WTC11 (cell line): ENCODE measurements around the gene CLDN6.

ENCODE experiments used
- ATF1 ChIP-seq: sonication (generic); formaldehyde crosslinking; IDR thresholded peaks from 2 replicates; pipeline ENCODE4 v1.8.1; 2023; ENCODE audit warnings: mild to moderate bottlenecking, moderate library complexity, missing genetic modification reagents
- CREB1 ChIP-seq: sonication (generic); formaldehyde crosslinking; IDR thresholded peaks from 2 replicates; pipeline ENCODE4 v1.8.0; 2023; ENCODE audit warnings: mild to moderate bottlenecking, missing genetic modification reagents
- ESRRA ChIP-seq: sonication (generic); formaldehyde crosslinking; IDR thresholded peaks from 2 replicates; pipeline ENCODE4 v1.8.1; 2022; ENCODE audit warnings: mild to moderate bottlenecking, missing genetic modification reagents, borderline replicate concordance
- PRRX2 ChIP-seq: fragments of 250-450 bp; sonication (Bioruptor Pico); IDR thresholded peaks from 2 replicates; pipeline ENCODE4 v1.8.0; 2021; ENCODE audit warnings: mild to moderate bottlenecking
- RELA ChIP-seq: sonication (generic); formaldehyde crosslinking; IDR thresholded peaks from 2 replicates; pipeline ENCODE4 v1.8.1; 2022; ENCODE audit warnings: missing genetic modification reagents, mild to moderate bottlenecking, borderline replicate concordance
- SMAD3 ChIP-seq: sonication (generic); formaldehyde crosslinking; IDR thresholded peaks from 2 replicates; pipeline ENCODE4 v1.8.0; 2022; ENCODE audit warnings: missing genetic modification reagents, mild to moderate bottlenecking, borderline replicate concordance
- TCF7 ChIP-seq: sonication (generic); formaldehyde crosslinking; IDR thresholded peaks from 2 replicates; pipeline ENCODE4 v1.8.0; 2022; ENCODE audit warnings: mild to moderate bottlenecking, low read depth, missing genetic modification reagents, moderate library complexity
- TEAD4 ChIP-seq: sonication (generic); formaldehyde crosslinking; IDR thresholded peaks from 2 replicates; pipeline ENCODE4 v1.8.0; 2022; ENCODE audit warnings: mild to moderate bottlenecking, missing genetic modification reagents
- TF ChIP-seq, protein P1 (sequence below): fragments of 200-600 bp; IDR thresholded peaks from 2 replicates; pipeline ENCODE4 v1.8.0; 2022; ENCODE audit warnings: antibody characterized with exemption
- TF ChIP-seq, protein P2 (sequence below): sonication (generic); formaldehyde crosslinking; IDR thresholded peaks from 2 replicates; pipeline ENCODE4 v1.8.0; 2022; ENCODE audit warnings: mild to moderate bottlenecking, missing genetic modification reagents
- TF ChIP-seq, protein P3 (sequence below): sonication (generic); formaldehyde crosslinking; IDR thresholded peaks from 2 replicates; pipeline ENCODE4 v1.8.1; 2023; ENCODE audit warnings: mild to moderate bottlenecking, missing genetic modification reagents, moderate library complexity
- TF ChIP-seq, protein P4 (sequence below): sonication (generic); formaldehyde crosslinking; conservative IDR thresholded peaks from 2 replicates; pipeline ENCODE4 v1.8.1; 2022; ENCODE audit warnings: mild to moderate bottlenecking, missing genetic modification reagents

DNA sequence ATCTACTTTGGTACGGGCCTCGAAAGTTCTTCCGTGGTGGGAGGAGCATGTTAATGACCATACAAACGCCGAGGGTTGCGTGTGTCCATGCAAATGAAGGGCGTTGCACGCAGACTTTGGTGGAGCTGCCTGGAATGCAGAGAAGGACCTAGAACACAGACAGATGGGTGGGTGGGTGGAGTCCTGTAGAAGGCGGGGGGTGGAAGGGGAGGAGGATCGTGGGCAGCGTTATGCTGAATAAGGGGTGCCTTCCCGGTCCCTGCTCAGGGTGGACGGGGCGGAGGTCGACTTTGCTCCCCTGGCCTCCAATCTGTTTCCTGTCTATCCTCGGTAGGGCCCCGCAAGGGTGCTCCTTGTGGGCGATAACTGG is 49.6 kb downstream of the CLDN6 start:
- TF ChIP-seq, protein P1, sequence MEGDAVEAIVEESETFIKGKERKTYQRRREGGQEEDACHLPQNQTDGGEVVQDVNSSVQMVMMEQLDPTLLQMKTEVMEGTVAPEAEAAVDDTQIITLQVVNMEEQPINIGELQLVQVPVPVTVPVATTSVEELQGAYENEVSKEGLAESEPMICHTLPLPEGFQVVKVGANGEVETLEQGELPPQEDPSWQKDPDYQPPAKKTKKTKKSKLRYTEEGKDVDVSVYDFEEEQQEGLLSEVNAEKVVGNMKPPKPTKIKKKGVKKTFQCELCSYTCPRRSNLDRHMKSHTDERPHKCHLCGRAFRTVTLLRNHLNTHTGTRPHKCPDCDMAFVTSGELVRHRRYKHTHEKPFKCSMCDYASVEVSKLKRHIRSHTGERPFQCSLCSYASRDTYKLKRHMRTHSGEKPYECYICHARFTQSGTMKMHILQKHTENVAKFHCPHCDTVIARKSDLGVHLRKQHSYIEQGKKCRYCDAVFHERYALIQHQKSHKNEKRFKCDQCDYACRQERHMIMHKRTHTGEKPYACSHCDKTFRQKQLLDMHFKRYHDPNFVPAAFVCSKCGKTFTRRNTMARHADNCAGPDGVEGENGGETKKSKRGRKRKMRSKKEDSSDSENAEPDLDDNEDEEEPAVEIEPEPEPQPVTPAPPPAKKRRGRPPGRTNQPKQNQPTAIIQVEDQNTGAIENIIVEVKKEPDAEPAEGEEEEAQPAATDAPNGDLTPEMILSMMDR: no peak
- TF ChIP-seq, protein P2, sequence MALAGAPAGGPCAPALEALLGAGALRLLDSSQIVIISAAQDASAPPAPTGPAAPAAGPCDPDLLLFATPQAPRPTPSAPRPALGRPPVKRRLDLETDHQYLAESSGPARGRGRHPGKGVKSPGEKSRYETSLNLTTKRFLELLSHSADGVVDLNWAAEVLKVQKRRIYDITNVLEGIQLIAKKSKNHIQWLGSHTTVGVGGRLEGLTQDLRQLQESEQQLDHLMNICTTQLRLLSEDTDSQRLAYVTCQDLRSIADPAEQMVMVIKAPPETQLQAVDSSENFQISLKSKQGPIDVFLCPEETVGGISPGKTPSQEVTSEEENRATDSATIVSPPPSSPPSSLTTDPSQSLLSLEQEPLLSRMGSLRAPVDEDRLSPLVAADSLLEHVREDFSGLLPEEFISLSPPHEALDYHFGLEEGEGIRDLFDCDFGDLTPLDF (CRISPR knock-in tag): no peak
- TF ChIP-seq PRRX2 (CRISPR knock-in tag) (no peak), TCF7 (CRISPR knock-in tag) (no peak), SMAD3 (CRISPR knock-in tag) (no peak), TEAD4 (CRISPR knock-in tag) (no peak), ATF1 (CRISPR knock-in tag) (no peak), ESRRA (CRISPR knock-in tag) (no peak), CREB1 (CRISPR knock-in tag) (no peak), RELA (CRISPR knock-in tag) (no peak)
- TF ChIP-seq, protein P3, sequence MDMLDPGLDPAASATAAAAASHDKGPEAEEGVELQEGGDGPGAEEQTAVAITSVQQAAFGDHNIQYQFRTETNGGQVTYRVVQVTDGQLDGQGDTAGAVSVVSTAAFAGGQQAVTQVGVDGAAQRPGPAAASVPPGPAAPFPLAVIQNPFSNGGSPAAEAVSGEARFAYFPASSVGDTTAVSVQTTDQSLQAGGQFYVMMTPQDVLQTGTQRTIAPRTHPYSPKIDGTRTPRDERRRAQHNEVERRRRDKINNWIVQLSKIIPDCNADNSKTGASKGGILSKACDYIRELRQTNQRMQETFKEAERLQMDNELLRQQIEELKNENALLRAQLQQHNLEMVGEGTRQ: no peak
- TF ChIP-seq, protein P4, sequence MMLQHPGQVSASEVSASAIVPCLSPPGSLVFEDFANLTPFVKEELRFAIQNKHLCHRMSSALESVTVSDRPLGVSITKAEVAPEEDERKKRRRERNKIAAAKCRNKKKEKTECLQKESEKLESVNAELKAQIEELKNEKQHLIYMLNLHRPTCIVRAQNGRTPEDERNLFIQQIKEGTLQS: no peak
